ENCODE data around the gene IL36A. TPM values are rescaled to one million over a fixed set of nuclear protein-coding genes. Genes with fewer than 3 reads are reported as not detected.

IL36A gene
- total RNA-seq, 1 donor from 2014 or later, result 0.72 TPM

- DNase-seq, result no peak
Measured at GRCh38 chr2:113007250-113007649, 2.0 kb downstream of the IL36A start.

- no peak for DNase-seq
Measured at GRCh38 chr2:113009622-113010021, 4.4 kb downstream of the IL36A start.

- no peak for DNase-seq
Measured at GRCh38 chr2:113010088-113010487, 4.8 kb downstream of the IL36A start.

GRCh38 chr2:113011108-113011507 is 5.8 kb downstream of the IL36A start:
- no peak for DNase-seq

- DNase-seq, result no peak
Measured at GRCh38 chr2:113012436-113013335, 7.4 kb downstream of the IL36A start.

GRCh38 chr2:113013336-113013661 is 8.0 kb downstream of the IL36A start:
- DNase-seq, result no peak

GRCh38 chr2:113014067-113014466 is 8.8 kb downstream of the IL36A start:
- DNase-seq, result no peak

GRCh38 chr2:113015042-113015441 is 9.8 kb downstream of the IL36A start:
- no peak for DNase-seq

- no peak for DNase-seq
Measured at GRCh38 chr2:113015655-113016054, 10.4 kb downstream of the IL36A start.

GRCh38 chr2:113018509-113018908 is 13.2 kb downstream of the IL36A start:
- no peak for DNase-seq

- no peak for DNase-seq
Measured at GRCh38 chr2:113021312-113021711, 16.1 kb downstream of the IL36A start.

- no peak for DNase-seq
Measured at GRCh38 chr2:113024764-113025163, 19.5 kb downstream of the IL36A start.

- DNase-seq, result no peak
Measured at GRCh38 chr2:113025737-113026136, 20.5 kb downstream of the IL36A start.

GRCh38 chr2:113027691-113028090 is 22.4 kb downstream of the IL36A start:
- DNase-seq, result no peak

GRCh38 chr2:113028112-113028511 is 22.9 kb downstream of the IL36A start:
- DNase-seq, result no peak

GRCh38 chr2:113032737-113033136 is 27.5 kb downstream of the IL36A start:
- DNase-seq, result no peak

GRCh38 chr2:113034016-113034415 is 28.8 kb downstream of the IL36A start:
- DNase-seq, result no peak

- no peak for DNase-seq
Measured at GRCh38 chr2:113036763-113037162, 31.5 kb downstream of the IL36A start.

GRCh38 chr2:113038291-113038690 is 33.0 kb downstream of the IL36A start:
- no peak for DNase-seq

- DNase-seq, result no peak
Measured at GRCh38 chr2:113039158-113039557, 33.9 kb downstream of the IL36A start.

- DNase-seq, result no peak
Measured at GRCh38 chr2:113039719-113040118, 34.5 kb downstream of the IL36A start.

GRCh38 chr2:113041871-113042270 is 36.6 kb downstream of the IL36A start:
- DNase-seq, result no peak

- DNase-seq, result no peak
Measured at GRCh38 chr2:113046465-113046864, 41.2 kb downstream of the IL36A start.
